Measurements from ENCODE around the gene PEX11G.
"Not testable (repeated sequence)": the region's sequence is repeated elsewhere in the genome, so short reads cannot be mapped to it uniquely, and the experiment has no call there.

PEX11G gene

GRCh38 chr19:7455600-7456296 is 33.1 kb downstream of the PEX11G start:
- Histone ChIP-seq H3K9me3 (ENCODE audit: insufficient read depth, low read depth, low read length) (peaks cover 5% of the 10 kb centered on the region; the same call in 1 of the 2 replicates), H3K27me3 (ENCODE audit: insufficient read depth, low read length, poor library complexity, severe bottlenecking) (no peaks in the 10 kb centered on the region), H3K4me1 (ENCODE audit: insufficient read depth, low read length, poor library complexity, severe bottlenecking) (no peaks in the 10 kb centered on the region), H2AFZ (ENCODE audit: low read length) (no peak overlapping the region), H4K20me1 (ENCODE audit: insufficient read depth, low read length, poor library complexity, severe bottlenecking) (peaks cover 4% of the 10 kb centered on the region), H3K9ac (ENCODE audit: low read depth, low read length, poor library complexity, severe bottlenecking) (no peak overlapping the region), H3K36me3 (ENCODE audit: insufficient read depth, low read length) (peaks cover 94% of the 10 kb centered on the region), H3K4me3 (ENCODE audit: low read length, poor library complexity, severe bottlenecking) (no peak overlapping the region), H3K79me2 (ENCODE audit: insufficient read depth, low read length) (peaks cover 9% of the 10 kb centered on the region), H3F3A (ENCODE audit: low read depth) (no peaks in the 10 kb centered on the region), H3K4me2 (ENCODE audit: low read depth, low read length, poor library complexity, severe bottlenecking) (no peak overlapping the region), H3K9me2 (replicated peaks; ENCODE audit: low read depth, low read length) (no peaks in the 10 kb centered on the region)
- TF ChIP-seq EZH2phosphoT487 (IDR thresholded peaks at IDR 0.05; ENCODE audit: borderline replicate concordance) = no peak
- no peak for TF ChIP-seq CTCF (conservative IDR thresholded peaks at IDR 0.05; ENCODE audit: low read length)

- Histone ChIP-seq H3K9me2 (replicated peaks; ENCODE audit: low read depth, low read length) (no peaks in the 10 kb centered on the region), H3K79me2 (ENCODE audit: insufficient read depth, low read length) (peaks cover 16% of the 10 kb centered on the region), H4K20me1 (ENCODE audit: insufficient read depth, low read length, poor library complexity, severe bottlenecking) (peaks cover 11% of the 10 kb centered on the region), H3K4me3 (ENCODE audit: low read length, poor library complexity, severe bottlenecking) (no peak overlapping the region), H2AFZ (ENCODE audit: low read length) (no peak overlapping the region), H3K27me3 (ENCODE audit: insufficient read depth, low read length, poor library complexity, severe bottlenecking) (no peaks in the 10 kb centered on the region), H3F3A (ENCODE audit: low read depth) (0 out of 2 replicates have a peak, but pooled peaks cover 2% of the 10 kb centered on the region), H3K36me3 (ENCODE audit: insufficient read depth, low read length) (peaks cover 96% of the 10 kb centered on the region), H3K4me2 (ENCODE audit: low read depth, low read length, poor library complexity, severe bottlenecking) (no peak overlapping the region), H3K9ac (ENCODE audit: low read depth, low read length, poor library complexity, severe bottlenecking) (no peak overlapping the region), H3K4me1 (ENCODE audit: insufficient read depth, low read length, poor library complexity, severe bottlenecking) (no peaks in the 10 kb centered on the region), H3K9me3 (ENCODE audit: insufficient read depth, low read depth, low read length) (peaks cover 5% of the 10 kb centered on the region; the same call in 1 of the 2 replicates)
- no peak for TF ChIP-seq CTCF (conservative IDR thresholded peaks at IDR 0.05; ENCODE audit: low read length)
- TF ChIP-seq EZH2phosphoT487 (IDR thresholded peaks at IDR 0.05; ENCODE audit: borderline replicate concordance) = no peak
Observed at GRCh38 chr19:7454998-7455397, 33.8 kb downstream of the PEX11G start.

- TF ChIP-seq CTCF (conservative IDR thresholded peaks at IDR 0.05; ENCODE audit: low read length) (no peak), EZH2phosphoT487 (IDR thresholded peaks at IDR 0.05; ENCODE audit: borderline replicate concordance) (no peak)
- Histone ChIP-seq H3K27me3 (ENCODE audit: insufficient read depth, low read length, poor library complexity, severe bottlenecking) (no peaks in the 10 kb centered on the region), H3K4me2 (ENCODE audit: low read depth, low read length, poor library complexity, severe bottlenecking) (no peak overlapping the region), H3K4me1 (ENCODE audit: insufficient read depth, low read length, poor library complexity, severe bottlenecking) (no peaks in the 10 kb centered on the region), H3F3A (ENCODE audit: low read depth) (0 out of 2 replicates have a peak, but pooled peaks cover 4% of the 10 kb centered on the region), H3K9me2 (replicated peaks; ENCODE audit: low read depth, low read length) (no peaks in the 10 kb centered on the region), H2AFZ (ENCODE audit: low read length) (no peak overlapping the region), H4K20me1 (ENCODE audit: insufficient read depth, low read length, poor library complexity, severe bottlenecking) (peaks cover 8% of the 10 kb centered on the region), H3K9ac (ENCODE audit: low read depth, low read length, poor library complexity, severe bottlenecking) (no peak overlapping the region), H3K9me3 (ENCODE audit: insufficient read depth, low read depth, low read length) (peaks cover 5% of the 10 kb centered on the region; the same call in 1 of the 2 replicates), H3K4me3 (ENCODE audit: low read length, poor library complexity, severe bottlenecking) (no peak overlapping the region), H3K36me3 (ENCODE audit: insufficient read depth, low read length) (peaks cover 96% of the 10 kb centered on the region), H3K79me2 (ENCODE audit: insufficient read depth, low read length) (peaks cover 17% of the 10 kb centered on the region)
Observed at GRCh38 chr19:7450243-7451223, 38.3 kb downstream of the PEX11G start.

GRCh38 chr19:7449391-7450070 is 39.3 kb downstream of the PEX11G start:
- not testable (repeated sequence) for H2AFZ ChIP-seq (ENCODE audit: low read length); H3K4me1 ChIP-seq (ENCODE audit: insufficient read depth, low read length, poor library complexity, severe bottlenecking); H3F3A ChIP-seq (ENCODE audit: low read depth); H4K20me1 ChIP-seq (ENCODE audit: insufficient read depth, low read length, poor library complexity, severe bottlenecking); H3K9ac ChIP-seq (ENCODE audit: low read depth, low read length, poor library complexity, severe bottlenecking); H3K9me2 ChIP-seq (replicated peaks; ENCODE audit: low read depth, low read length); H3K4me2 ChIP-seq (ENCODE audit: low read depth, low read length, poor library complexity, severe bottlenecking); H3K9me3 ChIP-seq (ENCODE audit: insufficient read depth, low read depth, low read length); H3K27me3 ChIP-seq (ENCODE audit: insufficient read depth, low read length, poor library complexity, severe bottlenecking); H3K4me3 ChIP-seq (ENCODE audit: low read length, poor library complexity, severe bottlenecking)
- H3K79me2 ChIP-seq (ENCODE audit: insufficient read depth, low read length) = peaks cover 12% of the 10 kb centered on the region
- peaks cover 96% of the 10 kb centered on the region for H3K36me3 ChIP-seq (ENCODE audit: insufficient read depth, low read length)
